Measurements from ENCODE around the gene HYKK.

GRCh38 chr15:78469031-78469430 lies 38.3 kb upstream of the HYKK start:
- no peak for TF ChIP-seq PAX5 (IDR thresholded peaks at IDR 0.05; ENCODE audit: insufficient read depth, low read length, severe bottlenecking)
- TF ChIP-seq POLR2AphosphoS5 (IDR thresholded peaks at IDR 0.05; ENCODE audit: low read depth, low read length), result no peak
- no peak for TF ChIP-seq TAF1 (IDR thresholded peaks at IDR 0.05; ENCODE audit: low read depth, low read length)
- TF ChIP-seq POLR2A (IDR thresholded peaks at IDR 0.05; ENCODE audit: low read depth, low read length), result no peak
- TF ChIP-seq POU2F2 (IDR thresholded peaks at IDR 0.05; ENCODE audit: low read depth, low read length), result no peak

Data from GM12891 (cell line).